Activated T-helper 2 cell treated with anti-CD3 and anti-CD28 coated beads, Interferon-gamma antibody, Interleukin-2, Interleukin-4, amounts not matched to agents 10 μg/mL and 5 μg/mL and 100 μg/mL, durations not matched to agents 14 hours and 24 hours and 36 hours (primary cell): ENCODE measurements around the gene OSM. TPM values are rescaled to one million over a fixed set of nuclear protein-coding genes. Genes with fewer than 3 reads are reported as not detected.

Experiments used
- DNase-seq: peaks from one replicate; pipeline ENCODE4 v3.0.0; 2021; ENCODE audit warnings: low spot score
- H3K27ac Mint-ChIP-seq: one replicate; pipeline ENCODE4 v1.8.0; 2021; ENCODE audit warnings: mixed read lengths
- H3K27me3 Mint-ChIP-seq: one replicate; pipeline ENCODE4 v1.8.0; 2021; ENCODE audit warnings: low read depth, mixed read lengths
- H3K36me3 Mint-ChIP-seq: one replicate; pipeline ENCODE4 v1.8.0; 2021; ENCODE audit warnings: low read depth, mixed read lengths
- H3K4me1 Mint-ChIP-seq: one replicate; pipeline ENCODE4 v1.8.0; 2021; ENCODE audit warnings: low read depth, mixed read lengths
- H3K4me3 Mint-ChIP-seq: one replicate; pipeline ENCODE4 v1.8.0; 2021; ENCODE audit warnings: low read depth, mild to moderate bottlenecking, moderate library complexity, mixed read lengths
- H3K9me3 Mint-ChIP-seq: one replicate; pipeline ENCODE4 v1.8.0; 2021; ENCODE audit warnings: mixed read lengths
- intact Hi-C: fragments of 100-400 bp; cut with micrococcal nuclease; formaldehyde crosslinking; loops from one replicate; pipeline ENCODE4 v1.15.1; 2023
- total RNA-seq: library from RNA; stranded (reverse); gene quantifications from 2 replicates; pipeline ENCODE4 v1.2.3, GENCODE V29; 2022

The OSM gene
- total RNA-seq, 1 donor from 2014 or later = 148 TPM

DNA sequence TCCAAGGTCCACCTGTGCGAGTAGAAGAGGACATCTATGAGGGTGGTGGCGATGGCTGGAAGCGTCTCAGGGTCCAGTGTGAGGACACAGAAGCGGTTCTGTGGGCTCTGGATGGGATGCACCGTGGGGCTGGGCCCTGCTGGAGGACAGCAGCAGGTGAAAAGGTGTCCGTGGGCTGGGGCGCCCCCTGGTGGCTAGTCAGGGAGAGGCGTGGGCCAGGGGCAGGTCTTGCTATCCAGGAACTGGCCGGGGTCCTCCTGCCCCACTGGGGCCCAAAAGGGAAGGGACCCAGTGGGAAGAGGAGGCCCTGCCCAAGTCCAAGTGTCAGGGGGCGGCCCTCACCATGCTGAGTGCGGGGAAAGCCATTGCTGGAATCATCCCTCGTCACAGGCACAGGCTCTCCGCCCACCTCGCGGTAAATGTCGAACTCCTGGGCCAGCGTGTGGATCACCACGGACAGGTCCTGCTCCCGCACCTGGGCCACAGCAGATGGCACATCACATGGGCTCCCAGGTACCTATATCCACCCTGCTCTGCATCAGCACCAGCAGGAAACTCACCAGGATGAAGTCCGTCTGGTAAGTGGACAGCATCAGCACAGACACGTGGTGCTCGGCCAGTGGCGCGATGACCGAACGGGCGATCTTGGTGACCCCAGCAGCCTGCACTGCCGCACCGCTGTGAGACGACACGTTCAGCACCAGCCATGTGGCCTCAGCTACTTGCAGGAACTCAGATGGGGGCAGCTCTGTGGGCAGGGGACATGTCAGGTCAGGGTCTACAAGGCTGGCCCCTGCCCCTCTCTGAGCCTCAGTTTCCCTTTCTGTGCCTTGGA is 20.4 kb upstream of the OSM start:
- peaks cover 16% of the 10 kb centered on the region for H3K36me3 Mint-ChIP-seq
- no peaks in the 10 kb centered on the region for H3K27me3 Mint-ChIP-seq
- peak; percentile 81 for DNase-seq
- H3K9me3 Mint-ChIP-seq = no peaks in the 10 kb centered on the region
- peak overlapping the region; percentile 17 for H3K4me3 Mint-ChIP-seq
- peak overlapping the region; percentile 58 for H3K27ac Mint-ChIP-seq
- H3K4me1 Mint-ChIP-seq = peaks cover 42% of the 10 kb centered on the region
- intact Hi-C loops = loop anchor here (1.0 to 5.0 kb wide), 5 partner anchors 20 to 200 kb away; partner anchors contain the start of gene RNF215

DNA sequence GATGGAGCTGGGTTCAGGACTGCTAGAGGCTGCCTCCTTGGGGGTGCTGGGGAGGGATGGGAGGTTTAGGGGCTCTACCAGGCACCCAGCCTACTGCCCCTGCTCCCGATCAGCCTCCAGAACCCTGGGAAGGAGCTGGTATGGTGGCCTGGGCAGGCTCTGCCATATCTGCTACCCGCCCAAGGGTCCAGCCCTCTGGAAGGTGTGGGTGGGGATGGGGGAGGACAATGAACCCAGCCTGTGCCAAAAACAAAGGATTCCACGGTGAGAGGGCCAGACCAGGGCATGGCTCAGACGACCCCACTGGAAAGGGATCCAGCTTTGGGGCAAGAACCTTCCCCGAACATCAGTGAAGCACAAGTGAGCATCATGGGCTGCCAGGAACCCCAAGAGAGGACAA is 19.7 kb upstream of the OSM start:
- no peak for DNase-seq
- Mint-ChIP-seq H3K36me3 (peaks cover 11% of the 10 kb centered on the region), H3K27ac (no peak overlapping the region), H3K9me3 (no peaks in the 10 kb centered on the region), H3K4me1 (peaks cover 39% of the 10 kb centered on the region), H3K4me3 (no peak overlapping the region), H3K27me3 (no peaks in the 10 kb centered on the region)
- intact Hi-C loops = loop anchor here (5.0 kb wide), 2 partner anchors 34 to 201 kb away; no protein-coding TSS in a partner anchor

DNA sequence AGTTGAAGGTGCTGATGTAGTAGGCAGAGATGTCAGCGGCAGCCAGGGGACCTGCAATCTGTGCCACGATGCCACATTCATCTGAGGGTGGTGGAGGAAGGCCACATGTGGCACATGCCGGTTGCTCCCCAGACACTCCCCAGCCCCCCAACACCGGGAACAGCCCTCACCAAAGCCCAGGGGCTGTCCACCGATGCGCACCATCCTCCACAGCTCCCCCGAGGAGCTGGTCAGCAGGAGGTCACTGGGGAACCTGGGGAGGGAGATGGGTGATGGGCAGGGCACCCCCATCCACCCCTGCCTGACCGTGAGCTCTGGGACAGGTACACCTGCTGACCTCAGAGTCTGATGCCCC is 19.2 kb upstream of the OSM start:
- no peak overlapping the region for H3K4me3 Mint-ChIP-seq
- intact Hi-C loops = loop anchor here (5.0 kb wide), 2 partner anchors 34 to 201 kb away; no protein-coding TSS in a partner anchor
- peaks cover 38% of the 10 kb centered on the region for H3K4me1 Mint-ChIP-seq
- H3K36me3 Mint-ChIP-seq = peaks cover 9% of the 10 kb centered on the region
- H3K9me3 Mint-ChIP-seq = no peaks in the 10 kb centered on the region
- DNase-seq = no peak
- no peaks in the 10 kb centered on the region for H3K27me3 Mint-ChIP-seq
- H3K27ac Mint-ChIP-seq = no peak overlapping the region

DNA sequence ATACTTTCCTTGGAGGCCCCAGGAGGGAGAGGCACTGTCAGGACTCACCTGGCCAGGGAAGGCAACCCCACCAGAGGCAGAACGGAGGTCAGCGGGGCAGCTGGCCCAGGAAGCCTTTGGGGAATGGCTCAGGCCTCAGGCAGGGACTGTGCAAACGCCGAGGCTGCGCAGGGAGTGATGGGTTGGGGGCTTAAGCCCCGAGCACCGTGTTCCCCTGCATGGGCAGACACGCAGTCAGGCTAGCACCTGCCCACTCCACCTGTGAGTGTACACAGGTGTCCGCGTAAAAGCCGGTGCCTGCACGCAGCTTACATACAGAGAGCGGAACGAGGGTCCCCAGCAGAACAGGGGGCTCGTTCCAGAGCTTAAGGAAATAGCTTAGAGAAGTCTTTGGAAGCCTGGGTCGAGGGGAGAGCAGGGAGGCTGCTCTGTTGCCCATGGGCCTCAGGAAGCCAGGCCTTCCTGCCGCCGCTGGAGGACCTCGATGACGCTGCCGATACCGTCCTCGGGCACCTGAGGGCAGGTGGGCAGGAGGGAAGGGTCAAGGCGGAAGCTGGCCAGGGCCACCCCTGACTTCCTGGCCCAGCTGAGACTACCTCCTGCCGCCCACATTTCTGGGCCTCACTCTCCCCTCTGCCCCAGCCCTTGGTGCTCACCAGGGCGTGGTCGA is 18.7 kb upstream of the OSM start:
- no peaks in the 10 kb centered on the region for H3K27me3 Mint-ChIP-seq
- peak overlapping the region; percentile 60 for H3K27ac Mint-ChIP-seq
- H3K4me3 Mint-ChIP-seq = no peak overlapping the region
- peaks cover 9% of the 10 kb centered on the region for H3K36me3 Mint-ChIP-seq
- DNase-seq = no peak
- H3K9me3 Mint-ChIP-seq = no peaks in the 10 kb centered on the region
- intact Hi-C loops = loop anchor here (5.0 kb wide), 2 partner anchors 33 to 202 kb away; no protein-coding TSS in a partner anchor
- peaks cover 32% of the 10 kb centered on the region for H3K4me1 Mint-ChIP-seq

DNA sequence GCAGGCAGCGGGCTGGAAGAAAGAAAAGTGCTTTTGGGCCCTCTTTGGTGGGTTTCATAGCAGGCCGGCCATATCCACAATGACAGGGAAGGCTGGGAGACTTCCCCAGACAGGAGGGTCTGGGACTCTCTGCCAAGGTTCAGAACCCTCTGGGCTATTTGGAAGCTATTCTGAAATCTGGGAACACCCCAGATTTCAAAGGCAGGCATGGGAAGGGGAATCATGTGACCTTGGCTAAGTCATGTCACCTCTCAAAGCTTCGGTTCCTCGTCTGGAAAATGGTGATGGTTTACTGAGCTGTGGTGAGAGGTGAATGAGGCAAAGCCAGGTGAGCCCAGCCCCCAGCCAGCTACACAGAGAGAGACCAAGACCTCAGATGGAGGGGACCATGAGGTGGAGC is 18.0 kb upstream of the OSM start:
- Mint-ChIP-seq H3K4me1 (peaks cover 29% of the 10 kb centered on the region), H3K9me3 (no peaks in the 10 kb centered on the region), H3K27me3 (no peaks in the 10 kb centered on the region), H3K27ac (peak overlapping the region; percentile 60), H3K4me3 (no peak overlapping the region), H3K36me3 (peaks cover 9% of the 10 kb centered on the region)
- intact Hi-C loops = loop anchor here (5.0 kb wide), 2 partner anchors 32 to 203 kb away; no protein-coding TSS in a partner anchor
- DNase-seq = no peak

DNA sequence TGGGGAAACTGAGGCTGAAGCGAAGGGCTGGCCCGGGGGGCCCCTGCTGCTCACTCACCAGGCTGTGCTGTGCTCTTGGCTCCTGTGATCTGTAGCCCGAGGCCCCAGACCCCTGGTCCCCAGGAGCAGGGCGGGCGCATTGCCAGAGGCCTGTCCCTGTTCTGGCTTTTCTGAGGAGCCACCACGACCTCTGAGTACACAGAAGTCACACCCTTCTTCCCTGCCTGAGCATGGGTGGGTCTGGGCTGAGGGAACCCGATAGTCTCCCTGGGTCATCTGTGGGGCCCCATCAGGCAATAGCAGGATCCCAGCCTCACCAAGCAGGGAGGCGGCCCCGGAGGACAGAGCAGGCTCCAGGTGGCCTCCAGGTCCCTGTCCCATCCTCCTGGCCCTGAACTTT is 17.5 kb upstream of the OSM start:
- no peak overlapping the region for H3K4me3 Mint-ChIP-seq
- intact Hi-C loops = no loop called here
- peaks cover 9% of the 10 kb centered on the region for H3K36me3 Mint-ChIP-seq
- H3K27me3 Mint-ChIP-seq = no peaks in the 10 kb centered on the region
- H3K9me3 Mint-ChIP-seq = no peaks in the 10 kb centered on the region
- DNase-seq = no peak
- H3K27ac Mint-ChIP-seq = peak overlapping the region; percentile 30
- H3K4me1 Mint-ChIP-seq = peaks cover 31% of the 10 kb centered on the region

DNA sequence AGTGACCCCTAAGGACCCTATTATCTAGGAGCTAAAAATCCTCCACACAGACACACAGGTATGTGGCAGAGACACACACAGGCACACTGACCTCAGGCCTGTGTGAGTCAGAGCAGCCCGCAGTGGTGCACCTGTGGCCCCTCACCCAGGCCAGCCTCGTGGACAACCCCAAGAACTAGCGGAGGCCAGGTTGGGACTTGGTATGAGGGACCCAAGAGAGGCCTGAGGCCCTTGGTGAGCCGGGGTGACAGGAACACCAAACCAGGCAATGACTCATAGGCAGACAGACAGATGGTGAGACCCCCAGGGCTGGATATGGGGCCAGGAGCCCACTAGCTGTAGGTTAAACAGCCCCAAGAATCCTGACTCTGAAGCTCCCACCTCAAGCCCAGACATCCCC is 16.7 kb upstream of the OSM start:
- Mint-ChIP-seq H3K9me3 (no peaks in the 10 kb centered on the region), H3K4me1 (peaks cover 35% of the 10 kb centered on the region), H3K36me3 (peaks cover 9% of the 10 kb centered on the region), H3K27ac (peak overlapping the region; percentile 66), H3K4me3 (no peak overlapping the region), H3K27me3 (no peaks in the 10 kb centered on the region)
- intact Hi-C loops = no loop called here
- no peak for DNase-seq

DNA sequence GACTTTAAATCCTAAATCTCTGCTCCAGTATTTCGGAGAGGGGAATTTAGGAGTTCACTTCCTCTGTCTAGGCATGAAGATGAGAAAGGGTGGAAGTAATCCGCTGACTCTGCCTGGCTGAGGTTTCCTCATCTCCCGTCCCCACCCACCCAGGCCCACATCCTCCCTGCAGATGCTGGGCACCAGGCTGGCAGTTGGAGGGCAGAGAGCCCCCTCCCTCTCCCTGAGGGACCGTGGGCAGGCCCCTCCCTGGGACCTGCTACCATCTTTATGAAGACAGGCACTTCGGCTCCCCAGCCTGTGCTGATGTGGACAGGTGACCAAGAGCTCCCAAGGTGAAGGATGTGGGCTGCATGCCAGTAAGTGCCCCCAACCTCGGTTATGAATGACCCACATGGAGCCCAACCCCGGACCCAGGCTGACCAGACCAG is 16.0 kb upstream of the OSM start:
- H3K27me3 Mint-ChIP-seq = no peaks in the 10 kb centered on the region
- peaks cover 37% of the 10 kb centered on the region for H3K4me1 Mint-ChIP-seq
- H3K27ac Mint-ChIP-seq = peak overlapping the region; percentile 66
- no peak for DNase-seq
- H3K9me3 Mint-ChIP-seq = no peaks in the 10 kb centered on the region
- no peak overlapping the region for H3K4me3 Mint-ChIP-seq
- peaks cover 9% of the 10 kb centered on the region for H3K36me3 Mint-ChIP-seq
- intact Hi-C loops = no loop called here

DNA sequence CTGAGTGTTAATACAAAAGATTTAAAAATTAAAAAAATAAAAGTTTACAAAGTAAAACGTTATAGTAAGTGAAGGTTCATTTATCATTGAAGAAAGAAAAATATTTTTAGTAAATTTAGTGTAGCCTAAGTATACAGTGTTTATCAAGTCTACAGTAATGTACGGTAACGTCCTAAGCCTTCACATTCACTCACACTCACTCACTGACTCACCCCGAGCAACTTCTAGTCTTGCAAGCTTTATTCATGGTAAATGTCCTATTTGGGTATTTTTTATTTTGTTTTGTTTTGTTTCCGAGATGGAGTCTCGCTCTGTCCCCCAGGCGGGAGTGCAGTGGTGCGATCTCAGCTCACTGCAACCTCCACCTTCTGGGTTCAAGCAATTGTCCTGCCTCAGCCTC is 13.9 kb upstream of the OSM start:
- Mint-ChIP-seq H3K4me1 (peaks cover 43% of the 10 kb centered on the region), H3K9me3 (no peaks in the 10 kb centered on the region), H3K4me3 (no peak overlapping the region), H3K27me3 (no peaks in the 10 kb centered on the region), H3K36me3 (peaks cover 16% of the 10 kb centered on the region), H3K27ac (no peak overlapping the region)
- intact Hi-C loops = no loop called here
- no peak for DNase-seq

DNA sequence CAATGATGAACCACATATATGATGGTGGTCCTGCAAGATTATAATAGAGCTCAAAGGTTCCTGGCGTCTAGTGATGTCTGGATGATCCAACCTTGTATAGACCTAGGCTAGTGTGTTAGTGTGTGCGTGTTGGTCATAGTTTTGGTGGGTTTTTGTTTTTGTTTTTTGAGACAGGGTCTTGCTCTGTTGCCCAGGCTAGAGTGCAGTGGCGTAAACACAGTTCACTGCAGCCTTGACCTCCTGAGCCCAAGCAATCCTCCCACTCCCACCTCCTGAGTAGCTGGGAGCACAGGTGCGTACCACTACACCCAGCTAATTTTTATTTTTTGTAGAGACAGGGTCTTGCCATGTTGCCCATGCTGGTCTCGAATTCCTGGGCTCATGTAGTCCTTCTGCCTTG is 13.3 kb upstream of the OSM start:
- DNase-seq = no peak
- H3K9me3 Mint-ChIP-seq = no peaks in the 10 kb centered on the region
- peaks cover 44% of the 10 kb centered on the region for H3K4me1 Mint-ChIP-seq
- no peak overlapping the region for H3K27ac Mint-ChIP-seq
- intact Hi-C loops = no loop called here
- H3K27me3 Mint-ChIP-seq = no peaks in the 10 kb centered on the region
- peaks cover 17% of the 10 kb centered on the region for H3K36me3 Mint-ChIP-seq
- H3K4me3 Mint-ChIP-seq = no peak overlapping the region

DNA sequence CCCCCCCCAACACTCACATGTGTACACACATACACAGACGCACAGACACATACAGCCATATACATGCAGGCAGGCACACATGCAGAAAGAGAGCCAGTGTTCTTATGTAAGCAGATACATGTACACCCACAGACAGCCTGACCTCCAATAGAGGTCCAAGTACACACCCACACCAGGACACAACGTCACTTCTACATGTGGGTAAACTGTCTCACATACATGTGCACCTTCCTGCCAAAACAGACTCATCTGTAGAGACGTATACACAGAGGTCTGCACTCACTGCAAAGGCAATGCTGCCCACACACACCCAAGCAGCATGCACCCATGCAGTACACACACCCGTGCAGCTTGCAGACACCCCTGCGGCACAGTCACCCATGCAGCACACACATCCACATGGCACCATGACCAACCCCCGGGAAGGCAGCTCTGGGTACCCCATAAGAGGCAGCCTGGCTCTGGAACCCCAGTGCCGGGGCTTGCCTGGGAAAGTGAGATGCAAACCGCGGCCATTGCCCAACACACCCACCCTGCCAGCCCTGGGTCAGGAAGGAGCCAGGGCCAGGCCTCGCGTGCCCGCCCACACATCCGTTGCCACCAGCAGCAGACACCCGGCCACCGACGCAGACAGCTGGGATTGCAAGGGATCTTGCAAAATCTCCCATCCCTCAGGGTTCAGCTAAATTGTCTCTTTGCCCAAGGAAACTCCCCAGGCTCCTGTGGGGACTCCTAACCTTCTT is 12.6 kb upstream of the OSM start:
- Mint-ChIP-seq H3K9me3 (no peaks in the 10 kb centered on the region), H3K27me3 (no peaks in the 10 kb centered on the region), H3K27ac (no peak overlapping the region), H3K4me1 (peaks cover 49% of the 10 kb centered on the region), H3K4me3 (no peak overlapping the region), H3K36me3 (peaks cover 22% of the 10 kb centered on the region)
- intact Hi-C loops = no loop called here
- DNase-seq = no peak

DNA sequence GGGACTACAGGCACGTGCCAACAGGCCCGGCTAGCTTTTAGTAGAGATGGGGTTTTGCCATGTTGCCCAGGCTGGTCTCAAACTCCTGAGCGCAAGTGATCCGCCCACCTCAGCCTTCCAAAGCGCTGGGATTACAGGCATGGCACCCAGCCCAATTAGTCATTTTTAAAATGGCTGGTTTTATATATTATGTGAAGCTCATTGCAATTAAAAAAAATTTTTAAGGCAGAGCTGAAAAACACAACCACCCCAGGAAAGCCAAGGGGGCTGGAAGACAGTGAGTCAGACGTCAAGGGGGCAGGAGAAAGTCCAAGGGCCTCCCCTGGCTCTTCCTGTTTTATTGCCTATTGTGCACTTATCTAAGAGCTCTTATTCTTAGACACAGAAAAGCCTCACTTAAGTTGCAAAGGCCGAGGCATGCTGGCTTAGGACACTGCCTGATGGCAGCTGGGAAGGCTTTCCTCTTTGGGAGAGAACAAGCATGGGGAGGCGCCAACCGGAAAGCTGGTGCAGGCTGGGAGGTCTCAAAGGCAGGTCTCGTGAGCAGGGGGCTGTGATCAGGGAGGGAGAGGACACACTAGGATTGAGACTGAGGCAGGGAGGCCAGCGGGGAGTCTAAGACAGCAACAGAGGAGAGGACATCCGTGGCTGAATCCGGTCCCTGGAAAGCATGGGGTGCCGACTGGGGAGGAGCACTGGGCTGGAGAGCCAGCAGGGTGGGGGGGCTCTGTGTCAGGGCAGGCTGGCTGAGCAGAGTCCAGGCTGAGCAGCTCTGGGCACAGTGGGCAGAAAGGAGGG is 11.1 kb upstream of the OSM start:
- no peaks in the 10 kb centered on the region for H3K9me3 Mint-ChIP-seq
- no peak for DNase-seq

More for the DNA sequence above, 11.1 kb upstream of the OSM start:
- no peak overlapping the region for H3K4me3 Mint-ChIP-seq
- H3K27me3 Mint-ChIP-seq = no peaks in the 10 kb centered on the region
- peak overlapping the region; percentile 12 for H3K27ac Mint-ChIP-seq
- peaks cover 34% of the 10 kb centered on the region for H3K36me3 Mint-ChIP-seq
- peaks cover 53% of the 10 kb centered on the region for H3K4me1 Mint-ChIP-seq
- intact Hi-C loops = no loop called here
